ENCODE measurements around the gene PAGE2B. TPM values are rescaled to one million over a fixed set of nuclear protein-coding genes. Genes with fewer than 3 reads are reported as not detected.

PAGE2B gene
- total and polyA plus RNA-seq, 10 of the 15 experiments (the other 5 are each of a cell fraction or from before 2014, with no cell fraction given) = 0.22 to 0.65 (median 0.32) TPM; not detected in 7

- Histone ChIP-seq H4K20me1 (ENCODE audit: control insufficient read depth, insufficient read depth) (no peaks in the 10 kb centered on the region), H3K27ac (ENCODE audit: control insufficient read depth, insufficient read depth) (no peak overlapping the region), H3K9ac (ENCODE audit: control insufficient read depth, insufficient read depth, low read length) (no peak overlapping the region), H2AFZ (ENCODE audit: control insufficient read depth, low read depth, low read length) (no peak overlapping the region), H3K36me3 (ENCODE audit: control insufficient read depth in 2 of 2, insufficient read depth in 2 of 2, low read length in 1 of 2) (no peaks in the 10 kb centered on the region), H3K27me3 (replicated peaks in 1 of 2; ENCODE audit: control insufficient read depth in 2 of 2, insufficient read depth in 2 of 2, low read length in 1 of 2) (no peaks in the 10 kb centered on the region), H3K79me2 (ENCODE audit: control insufficient read depth, insufficient read depth, low read length) (no peaks in the 10 kb centered on the region), H3K9me3 (replicated peaks; ENCODE audit: control insufficient read depth, insufficient read depth, low read length) (no peaks in the 10 kb centered on the region), H3K4me3 (no peak overlapping the region), H3K4me1 (ENCODE audit: control insufficient read depth, insufficient read depth, low read length) (no peaks in the 10 kb centered on the region), H3K4me2 (ENCODE audit: control insufficient read depth, insufficient read depth) (no peak overlapping the region)
- SMC1A ChIA-PET (ENCODE audit: uncharacterized antibody, unreplicated experiment) = no interaction called here
- 6% methylated on average over 3 of the region's 3 CpGs for WGBS (ENCODE audit: insufficient coverage, insufficient replicate concordance, low lambda C conversion rate, missing lambda C conversion rate)
- CTCF ChIA-PET = no interaction called here
- no peak for TF ChIP-seq CHD1 (IDR thresholded peaks at IDR 0.05; ENCODE audit: low read depth, low read length)
- no peak for TF ChIP-seq KLF5 (IDR thresholded peaks at IDR 0.05; ENCODE audit: partially characterized antibody)
- TF ChIP-seq FOXM1 (IDR thresholded peaks at IDR 0.05; ENCODE audit: low read depth, low read length) = no peak
- ATAC-seq (no peak), FAIRE-seq (no peak), DNase-seq (ENCODE audit: low read depth, low spot score) (no peak)
- intact Hi-C loops (cut with micrococcal nuclease; ENCODE audit: unreplicated experiment) (no loop called here), in situ Hi-C loops (cut with MboI) (no loop called here)
- no TSS peak for BruUV-seq (replicated peaks)
- POLR2A ChIA-PET = no interaction called here
- RAD21 ChIA-PET (ENCODE audit: unreplicated experiment) = no interaction called here
Observed at GRCh38 chrX:55102754-55103153, 27.9 kb downstream of the PAGE2B start.

- in situ Hi-C loops (cut with MboI) = no loop called here
- BruUV-seq (replicated peaks) = no TSS peak
- no peak for TF ChIP-seq ZNF24 (IDR thresholded peaks at IDR 0.05)
- TF ChIP-seq CBX3 (IDR thresholded peaks at IDR 0.05; ENCODE audit: borderline replicate concordance, low read depth) = no peak
- TF ChIP-seq GABPA (IDR thresholded peaks at IDR 0.05; ENCODE audit: low read depth) = no peak
- no peak for TF ChIP-seq PAX8 (IDR thresholded peaks at IDR 0.05)
- TF ChIP-seq SMC3 (IDR thresholded peaks at IDR 0.05; ENCODE audit: borderline replicate concordance, low read length) = no peak
- no peak for TF ChIP-seq TCF12 (IDR thresholded peaks at IDR 0.05; ENCODE audit: low read depth, low read length)
- TF ChIP-seq BRCA1 (IDR thresholded peaks at IDR 0.05; ENCODE audit: low read depth, low read length) = no peak
- TF ChIP-seq YY1 (IDR thresholded peaks at IDR 0.05; ENCODE audit: low read depth, low read length) = no peak
- no peak for TF ChIP-seq SIN3A (IDR thresholded peaks at IDR 0.05; ENCODE audit: low read depth, low read length)
- no peak for TF ChIP-seq CHD2 (IDR thresholded peaks at IDR 0.05; ENCODE audit: borderline replicate concordance, low read depth, low read length)
- no peak for TF ChIP-seq GATAD2B (conservative IDR thresholded peaks at IDR 0.05; ENCODE audit: low read depth)
- no peak for TF ChIP-seq E2F8 (IDR thresholded peaks at IDR 0.05; ENCODE audit: low read depth, partially characterized antibody)
Observed at GRCh38 chrX:55107262-55107661, 32.4 kb downstream of the PAGE2B start.

More at GRCh38 chrX:55107262-55107661, 32.4 kb downstream of the PAGE2B start:
- POLR2A ChIA-PET = no interaction called here
- Histone ChIP-seq H3K4me2 (ENCODE audit: control insufficient read depth, insufficient read depth) (no peak overlapping the region), H3K4me1 (ENCODE audit: control insufficient read depth, insufficient read depth, low read length) (no peaks in the 10 kb centered on the region), H3K27ac (ENCODE audit: control insufficient read depth, insufficient read depth) (no peak overlapping the region), H3K27me3 (replicated peaks in 1 of 2; ENCODE audit: control insufficient read depth in 2 of 2, insufficient read depth in 2 of 2, low read length in 1 of 2) (no peaks in the 10 kb centered on the region), H3K9me3 (replicated peaks; ENCODE audit: control insufficient read depth, insufficient read depth, low read length) (no peaks in the 10 kb centered on the region), H3K4me3 (no peak overlapping the region), H3K79me2 (ENCODE audit: control insufficient read depth, insufficient read depth, low read length) (no peaks in the 10 kb centered on the region), H3K9ac (ENCODE audit: control insufficient read depth, insufficient read depth, low read length) (no peak overlapping the region), H4K20me1 (ENCODE audit: control insufficient read depth, insufficient read depth) (no peaks in the 10 kb centered on the region), H3K36me3 (ENCODE audit: control insufficient read depth in 2 of 2, insufficient read depth in 2 of 2, low read length in 1 of 2) (no peaks in the 10 kb centered on the region), H2AFZ (ENCODE audit: control insufficient read depth, low read depth, low read length) (no peak overlapping the region)
- FAIRE-seq = no peak
- DNase-seq (ENCODE audit: low read depth, low spot score) = no peak
- RAD21 ChIA-PET (ENCODE audit: unreplicated experiment) = no interaction called here
- SMC1A ChIA-PET (ENCODE audit: uncharacterized antibody, unreplicated experiment) = no interaction called here
- no peak for ATAC-seq
- CTCF ChIA-PET = no interaction called here
- intact Hi-C loops (cut with micrococcal nuclease; ENCODE audit: unreplicated experiment) = no loop called here

Measured in GM12878 (cell line).